ENCODE measurements around the gene COA3. TPM values are rescaled to one million over a fixed set of nuclear protein-coding genes. Genes with fewer than 3 reads are reported as not detected.

Gene COA3
- total RNA-seq, 1 experiment from 2014 or later: 74.2 TPM

DNA sequence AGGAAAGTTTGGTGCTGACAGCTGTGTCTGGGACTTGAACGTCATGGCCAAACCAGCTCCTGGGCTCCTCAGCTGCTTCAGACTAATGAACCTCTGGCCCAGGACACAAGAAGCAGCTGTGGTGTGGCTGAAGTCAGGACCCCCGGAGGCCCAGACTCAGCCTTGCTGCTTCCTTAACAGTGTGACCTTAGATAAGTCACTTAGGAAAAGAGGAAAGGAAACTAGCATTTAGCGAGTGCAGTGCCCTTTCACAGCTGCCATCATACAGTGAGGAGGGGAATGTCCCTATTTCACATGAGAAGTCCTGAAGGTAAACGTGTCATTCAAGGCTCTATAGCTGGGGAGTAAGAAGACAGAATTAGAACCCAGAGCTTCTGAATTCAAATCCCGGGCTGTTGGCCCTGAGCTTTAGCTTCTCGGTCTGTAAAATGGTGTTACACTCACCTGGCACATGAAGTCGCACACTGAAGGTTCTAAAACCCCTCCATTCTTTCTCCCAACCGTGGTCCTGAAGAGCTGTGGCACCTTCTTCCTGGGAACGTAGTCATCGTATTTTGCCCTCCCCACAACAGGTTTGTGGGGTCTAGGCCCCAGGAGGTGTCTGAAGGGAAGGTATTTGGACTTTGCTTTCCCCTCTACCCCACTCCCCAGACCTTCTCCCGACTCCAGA is 38.4 kb downstream of the COA3 start:
- H2AFZ ChIP-seq (ENCODE audit: low read length): peak overlapping the region; percentile 15
- no peak overlapping the region for H2AK5ac ChIP-seq (ENCODE audit: insufficient read length, low read length)
- no peak overlapping the region for H3K18ac ChIP-seq (ENCODE audit: insufficient read length, low read depth, low read length)
- no peaks in the 10 kb centered on the region for H3K9me3 Mint-ChIP-seq
- peaks cover 6% of the 10 kb centered on the region for H3K23me2 ChIP-seq (ENCODE audit: insufficient read length, low read depth, low read length, poor library complexity, severe bottlenecking)
- peaks cover 0 to 1% (median 0%) of the 10 kb centered on the region in 3 experiments; a peak in 1 of 7 replicates for H3K36me3 Mint-ChIP-seq (ENCODE audit: insufficient read depth in 1 of 3, low read depth in 3 of 3)
- H3K56ac ChIP-seq (ENCODE audit: insufficient read length, low read depth, low read length): no peak overlapping the region
- no peak overlapping the region for H3K23ac ChIP-seq (ENCODE audit: insufficient read length, low read depth, low read length)
- no peak overlapping the region for H2BK120ac ChIP-seq (ENCODE audit: low read depth, low read length, poor library complexity, severe bottlenecking)
- TF ChIP-seq, protein P1, sequence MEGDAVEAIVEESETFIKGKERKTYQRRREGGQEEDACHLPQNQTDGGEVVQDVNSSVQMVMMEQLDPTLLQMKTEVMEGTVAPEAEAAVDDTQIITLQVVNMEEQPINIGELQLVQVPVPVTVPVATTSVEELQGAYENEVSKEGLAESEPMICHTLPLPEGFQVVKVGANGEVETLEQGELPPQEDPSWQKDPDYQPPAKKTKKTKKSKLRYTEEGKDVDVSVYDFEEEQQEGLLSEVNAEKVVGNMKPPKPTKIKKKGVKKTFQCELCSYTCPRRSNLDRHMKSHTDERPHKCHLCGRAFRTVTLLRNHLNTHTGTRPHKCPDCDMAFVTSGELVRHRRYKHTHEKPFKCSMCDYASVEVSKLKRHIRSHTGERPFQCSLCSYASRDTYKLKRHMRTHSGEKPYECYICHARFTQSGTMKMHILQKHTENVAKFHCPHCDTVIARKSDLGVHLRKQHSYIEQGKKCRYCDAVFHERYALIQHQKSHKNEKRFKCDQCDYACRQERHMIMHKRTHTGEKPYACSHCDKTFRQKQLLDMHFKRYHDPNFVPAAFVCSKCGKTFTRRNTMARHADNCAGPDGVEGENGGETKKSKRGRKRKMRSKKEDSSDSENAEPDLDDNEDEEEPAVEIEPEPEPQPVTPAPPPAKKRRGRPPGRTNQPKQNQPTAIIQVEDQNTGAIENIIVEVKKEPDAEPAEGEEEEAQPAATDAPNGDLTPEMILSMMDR (conservative IDR thresholded peaks at IDR 0.05): no peak
- no peak overlapping the region for H3K9ac ChIP-seq (ENCODE audit: extremely low read depth, insufficient read length, low read length)
- no peaks in the 10 kb centered on the region; the same call in 1 of the 2 replicates for H3K4me1 ChIP-seq (ENCODE audit: insufficient read depth, low read length)
- no peaks in the 10 kb centered on the region for H3K79me2 ChIP-seq (ENCODE audit: insufficient read depth, low read length)
- H3K79me1 ChIP-seq (ENCODE audit: insufficient read depth, low read depth, low read length, poor library complexity, severe bottlenecking): no peaks in the 10 kb centered on the region
- peak overlapping the region; percentile 67 for H3K4me2 ChIP-seq (ENCODE audit: insufficient read depth, insufficient read length, low read length)
- WGBS (ENCODE audit: extremely low coverage, insufficient read length, low lambda C conversion rate): no CpG with 5 or more reads among the region's 11 CpGs
- DNase-seq: no peak
- H3K4me1 Mint-ChIP-seq: peaks cover 18 to 25% of the 10 kb centered on the region in 2 experiments
- peaks cover 46% of the 10 kb centered on the region for H3K27me3 Mint-ChIP-seq (ENCODE audit: low read depth)
- H3K27ac Mint-ChIP-seq: no peak overlapping the region
- no peak overlapping the region for H4K8ac ChIP-seq (replicated peaks; ENCODE audit: insufficient read length, low read depth, low read length)
- H3K14ac ChIP-seq (ENCODE audit: insufficient read depth, low read length): no peak overlapping the region
- H4K91ac ChIP-seq (ENCODE audit: insufficient read length, low read depth, low read length): no peak overlapping the region
- no peak overlapping the region for H2BK15ac ChIP-seq (ENCODE audit: low read depth, low read length)
- H4K5ac ChIP-seq (ENCODE audit: insufficient read length, low read depth, low read length): no peak overlapping the region
- no peak overlapping the region for H2BK20ac ChIP-seq (ENCODE audit: low read depth, low read length, poor library complexity, severe bottlenecking)
- H3K4ac ChIP-seq (ENCODE audit: low read depth, low read length): no peak overlapping the region
- no peak overlapping the region for H3K27ac ChIP-seq (ENCODE audit: insufficient read length, low read depth, low read length)
- peaks cover 23% of the 10 kb centered on the region for H3K27me3 ChIP-seq (ENCODE audit: insufficient read depth, low read length)
- H3K4me3 Mint-ChIP-seq: peak overlapping the region; percentile 61 to 75
- H2BK5ac ChIP-seq (ENCODE audit: insufficient read length, low read length): no peak overlapping the region
- no peak overlapping the region for H2BK12ac ChIP-seq (ENCODE audit: insufficient read length, low read depth, low read length)
- H4K20me1 ChIP-seq (ENCODE audit: control insufficient read depth, insufficient read depth, insufficient read length): no peaks in the 10 kb centered on the region
- no peak overlapping the region for H3T11ph ChIP-seq (ENCODE audit: low read length)
- no peaks in the 10 kb centered on the region for H3K9me3 ChIP-seq (ENCODE audit: control insufficient read depth, low read depth, low read length)

Measured in H9 (cell line).